GM21786 (cell line): ENCODE results near the gene RTN4R.

ENCODE experiments used
- ATAC-seq: cut with Tn5 transposase; IDR thresholded peaks from one replicate; pipeline ENCODE4 v1.9.1; 2021; ENCODE audit not compliant: unreplicated experiment

The RTN4R gene

DNA sequence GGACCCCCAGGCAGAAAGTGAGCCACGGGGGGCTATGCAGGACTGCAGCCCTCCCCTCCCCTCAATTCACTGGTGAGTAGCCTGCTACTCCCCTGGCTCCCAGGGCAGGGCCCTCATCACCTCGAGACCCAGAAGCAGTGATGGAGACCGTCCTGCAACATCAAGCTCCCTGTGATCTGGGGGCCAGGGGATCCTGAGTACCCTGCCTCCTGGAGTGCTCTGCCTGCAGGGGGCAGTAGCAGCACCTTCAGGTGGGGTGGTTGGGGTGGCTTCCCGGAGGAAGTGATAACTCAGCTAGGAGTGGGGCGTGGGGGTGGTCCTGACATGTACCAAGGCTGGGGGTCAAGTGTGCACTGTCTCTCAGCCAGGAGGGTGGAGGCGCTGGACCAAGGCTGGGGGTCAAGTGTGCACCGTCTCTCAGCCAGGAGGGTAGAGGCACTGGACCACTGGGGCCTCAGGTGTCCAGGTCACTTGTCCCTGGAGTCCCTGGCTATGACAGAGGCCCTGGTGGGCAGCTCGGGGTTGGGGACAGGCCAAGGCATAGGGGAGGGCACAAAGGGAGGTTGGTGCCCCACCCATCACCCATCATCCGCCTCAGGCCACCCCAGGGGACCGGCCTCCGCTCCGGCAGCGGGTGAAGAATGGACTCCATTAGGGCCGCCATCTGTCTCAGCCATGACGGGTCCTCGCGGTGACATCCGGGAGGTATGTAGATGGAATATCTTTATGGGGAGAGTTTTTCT is 9.4 kb downstream of the RTN4R start:
- ATAC-seq, result no peak

DNA sequence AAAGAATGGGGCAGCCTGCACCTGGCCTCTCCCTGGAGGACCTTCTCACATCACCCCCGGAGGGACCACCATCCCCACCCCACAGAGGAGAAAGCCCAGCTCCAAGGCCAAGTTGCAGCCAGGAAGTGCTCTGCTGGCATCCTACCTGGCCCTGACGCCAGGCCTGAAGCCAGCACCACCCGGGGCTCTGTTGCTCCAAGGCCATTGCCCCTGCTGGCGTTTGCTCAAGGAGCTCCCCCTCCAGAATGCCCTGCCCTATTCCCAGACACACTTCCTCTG is 10.2 kb downstream of the RTN4R start:
- ATAC-seq, result no peak

DNA sequence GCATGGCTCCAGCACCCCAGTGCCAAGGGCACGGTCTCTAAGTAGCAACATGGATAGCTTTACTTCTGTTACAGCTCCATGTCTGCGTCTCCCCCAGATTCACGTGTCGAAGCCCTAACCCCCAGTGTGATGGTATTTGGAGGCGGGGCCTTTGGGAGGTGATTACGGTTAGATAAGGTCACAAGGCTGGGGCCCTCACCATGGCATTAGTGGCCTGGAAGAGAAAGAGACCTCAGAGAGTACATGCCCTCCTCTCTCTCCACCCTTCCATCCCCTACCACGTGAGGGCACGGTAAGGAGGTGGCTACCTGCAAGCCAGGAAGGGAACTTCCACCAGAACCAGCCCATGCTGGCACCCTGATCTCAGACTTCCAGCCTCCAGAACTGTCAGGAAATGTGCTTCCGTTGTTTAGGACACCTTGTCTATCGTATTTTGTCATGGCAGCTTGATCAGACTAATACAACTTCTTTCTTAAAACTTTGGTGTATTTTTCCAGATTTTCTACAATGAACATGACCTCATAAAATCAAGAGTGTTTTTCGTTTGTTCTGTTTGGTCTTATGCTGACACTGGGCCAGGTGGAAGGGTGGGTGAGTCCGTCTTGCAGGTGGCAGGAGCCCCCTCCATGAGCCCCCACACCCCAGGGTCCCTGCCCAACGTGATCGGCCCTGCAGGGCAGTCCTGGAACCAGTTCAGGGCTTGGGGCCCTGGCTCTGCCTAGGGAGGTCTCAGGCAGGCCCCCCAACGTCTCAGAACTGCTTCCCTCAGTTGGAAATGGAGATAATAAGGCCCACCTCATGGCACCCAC is 10.7 kb downstream of the RTN4R start:
- ATAC-seq, result no peak

DNA sequence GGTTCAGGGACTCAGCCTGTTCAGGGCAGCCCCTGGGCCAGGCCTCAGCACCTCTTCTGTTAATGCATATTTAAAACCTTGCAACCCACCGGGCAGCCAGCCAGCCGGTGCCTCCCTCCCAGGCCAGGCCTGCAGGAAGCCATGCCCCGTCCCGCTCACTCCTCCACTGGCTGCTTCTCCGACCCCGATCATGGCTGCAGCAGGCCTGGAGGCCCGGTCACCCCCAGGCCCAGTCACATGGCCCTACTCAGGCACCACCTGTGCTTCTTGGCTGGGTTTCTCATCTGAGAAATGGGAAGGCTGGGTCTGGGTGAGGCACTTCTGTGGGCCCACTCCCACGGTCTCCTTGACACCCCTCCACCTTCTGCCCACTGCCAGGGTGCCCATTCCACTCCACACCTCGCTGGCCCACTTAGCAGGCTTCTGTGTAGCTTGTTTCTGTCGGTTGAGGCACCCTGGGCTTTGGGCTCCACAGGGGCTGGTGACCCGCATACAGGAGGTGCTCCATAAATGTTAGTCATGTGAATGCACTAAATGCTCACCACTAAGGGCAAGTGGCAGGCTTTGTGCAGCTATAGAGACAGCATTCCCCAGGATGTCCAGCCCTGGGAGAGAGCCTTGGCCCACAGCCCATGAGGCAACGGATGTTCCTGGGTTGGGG is 11.4 kb downstream of the RTN4R start:
- ATAC-seq, result no peak

DNA sequence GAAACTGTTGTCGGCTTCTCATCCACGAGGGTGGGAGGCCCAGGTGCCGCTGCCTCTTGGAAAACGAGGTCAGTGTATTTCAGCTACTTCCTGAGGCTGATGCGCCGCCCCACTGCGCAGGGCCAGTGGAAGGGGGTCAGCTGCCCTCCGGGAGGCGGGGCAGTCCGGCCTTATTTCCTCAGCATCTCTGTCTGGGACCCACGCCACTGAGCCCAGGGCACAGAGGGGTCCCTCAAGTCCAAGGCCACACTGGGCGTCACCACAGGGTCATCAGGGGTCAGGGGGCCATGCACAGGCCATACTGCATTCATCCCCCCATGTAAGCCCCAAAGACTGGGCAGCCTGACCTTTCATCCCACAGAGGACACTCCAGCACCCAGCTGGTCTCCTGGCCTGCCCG is 12.1 kb downstream of the RTN4R start:
- ATAC-seq, result no peak

DNA sequence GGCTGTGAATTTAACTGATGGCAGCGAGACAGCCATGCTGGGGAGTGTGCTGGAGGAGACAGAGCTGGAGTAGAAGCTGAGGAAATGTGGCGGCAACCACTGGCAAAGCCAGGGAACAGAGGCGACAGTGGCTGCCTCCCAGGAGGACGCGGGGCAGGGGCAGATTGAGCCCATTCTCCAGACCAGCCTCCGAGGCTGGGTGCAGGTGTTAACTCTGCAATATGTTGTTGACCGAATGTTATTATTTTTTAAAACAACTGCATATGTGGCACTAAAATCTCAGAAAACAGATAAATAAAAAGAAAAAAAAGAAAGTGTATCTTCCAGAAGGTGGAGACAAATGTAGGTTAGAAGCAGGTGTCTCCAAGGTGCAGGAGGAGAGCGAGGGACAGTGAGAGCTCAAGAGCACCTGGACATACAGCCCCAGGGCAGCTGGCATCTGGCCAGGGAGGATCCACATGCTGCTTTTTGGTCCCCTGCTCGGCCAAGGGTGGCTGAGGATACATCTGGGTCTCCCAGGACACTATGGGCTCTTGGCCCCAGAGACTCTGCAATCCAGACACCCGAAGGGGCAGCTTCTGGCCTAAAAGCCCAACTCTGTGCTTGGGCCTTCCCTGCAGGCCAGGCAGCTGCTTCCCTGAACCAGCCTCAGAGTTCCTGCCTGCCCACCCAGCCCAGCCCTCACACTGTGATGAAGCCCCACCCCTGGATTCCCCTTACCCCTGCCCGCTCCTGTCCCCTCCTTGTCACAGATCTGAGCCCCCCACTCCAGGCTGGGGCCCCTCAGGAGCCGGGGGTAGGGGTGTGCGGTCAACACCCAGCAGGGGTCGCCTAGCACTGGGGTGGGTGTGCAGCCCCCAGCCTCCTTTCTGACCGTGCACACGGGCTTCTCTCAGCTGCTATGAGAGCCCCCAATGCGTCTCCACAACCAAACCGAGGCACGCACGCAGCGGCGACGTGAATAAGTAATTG is 12.9 kb downstream of the RTN4R start:
- ATAC-seq, result no peak

DNA sequence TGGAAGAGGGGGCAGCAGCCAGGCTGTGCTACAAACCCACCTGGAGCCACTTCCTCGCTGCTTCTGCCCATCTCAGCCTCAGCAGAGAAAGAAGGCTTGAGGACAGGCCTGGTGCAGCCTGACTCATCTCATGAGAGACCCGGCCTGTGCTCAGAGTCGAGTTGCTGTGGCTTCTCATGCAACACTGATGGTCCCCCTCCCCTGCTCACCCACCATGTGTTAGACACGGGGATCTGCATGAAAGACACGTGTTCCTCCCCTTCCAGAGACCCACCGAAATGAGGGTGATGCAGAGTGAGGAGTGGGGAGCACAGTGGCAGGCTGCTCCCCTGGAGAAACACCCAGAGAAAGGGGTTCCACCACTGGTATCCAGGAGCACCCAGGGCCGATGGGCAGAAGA is 15.0 kb downstream of the RTN4R start:
- no peak for ATAC-seq

DNA sequence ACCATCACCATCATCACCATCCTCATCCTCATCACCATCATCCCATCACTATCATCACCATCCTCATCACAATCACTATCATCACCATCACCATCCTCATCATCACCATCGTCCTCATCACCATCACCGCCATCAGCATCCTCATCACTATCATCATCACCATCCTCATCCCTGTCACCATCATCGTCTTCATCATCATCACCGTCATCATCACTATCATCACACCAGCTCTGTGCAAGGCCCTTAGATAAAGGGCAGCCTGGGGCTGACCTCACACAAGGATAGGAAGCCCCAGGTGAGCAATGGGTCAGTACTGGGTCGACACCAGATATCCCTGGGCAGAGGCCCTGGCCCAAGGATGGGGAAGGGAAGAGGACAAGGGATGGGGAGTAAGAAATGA is 16.1 kb downstream of the RTN4R start:
- ATAC-seq, result no peak

DNA sequence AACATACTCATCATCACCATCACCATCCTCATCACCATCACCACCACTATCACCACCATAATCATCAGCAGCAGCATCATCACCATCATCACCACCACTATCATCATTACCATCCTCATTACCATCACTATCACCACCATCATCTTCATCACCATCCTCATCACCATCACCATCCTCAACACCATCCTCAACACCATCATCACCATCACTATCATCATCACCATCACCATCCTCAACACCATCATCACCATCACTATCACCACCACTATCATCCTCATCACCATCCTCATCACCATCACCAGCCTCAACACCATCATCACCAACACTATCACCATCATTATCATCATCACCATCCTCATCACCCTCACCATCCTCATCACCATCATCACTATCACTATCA is 16.6 kb downstream of the RTN4R start:
- ATAC-seq, result no peak

DNA sequence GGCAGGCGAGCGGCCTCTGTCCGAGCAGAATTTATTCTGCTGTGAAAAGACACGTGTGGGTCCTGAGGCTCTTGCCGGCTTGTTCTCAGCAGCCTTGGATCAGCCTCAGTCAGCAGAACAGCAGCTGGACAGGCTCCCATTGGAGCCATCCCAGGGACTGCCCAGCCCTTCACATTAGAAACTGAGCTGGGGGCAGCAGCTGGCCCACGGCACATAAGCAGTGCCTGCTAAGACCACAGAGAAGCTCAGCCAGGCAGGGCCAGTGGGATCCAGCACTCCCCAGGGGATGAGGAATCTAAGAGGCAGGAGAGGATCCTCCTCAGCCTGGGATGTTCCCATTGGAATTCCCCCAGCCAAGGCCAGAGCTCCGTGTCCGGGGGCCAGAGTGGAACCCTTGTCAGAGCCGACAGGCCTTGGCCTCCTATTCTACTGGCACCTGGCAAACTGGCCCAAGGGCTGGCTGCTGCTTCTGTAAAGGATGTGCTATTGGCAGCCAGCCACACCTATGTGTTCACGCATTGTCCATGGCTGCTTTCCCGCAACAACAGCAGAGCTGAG is 18.2 kb downstream of the RTN4R start:
- ATAC-seq, result no peak

DNA sequence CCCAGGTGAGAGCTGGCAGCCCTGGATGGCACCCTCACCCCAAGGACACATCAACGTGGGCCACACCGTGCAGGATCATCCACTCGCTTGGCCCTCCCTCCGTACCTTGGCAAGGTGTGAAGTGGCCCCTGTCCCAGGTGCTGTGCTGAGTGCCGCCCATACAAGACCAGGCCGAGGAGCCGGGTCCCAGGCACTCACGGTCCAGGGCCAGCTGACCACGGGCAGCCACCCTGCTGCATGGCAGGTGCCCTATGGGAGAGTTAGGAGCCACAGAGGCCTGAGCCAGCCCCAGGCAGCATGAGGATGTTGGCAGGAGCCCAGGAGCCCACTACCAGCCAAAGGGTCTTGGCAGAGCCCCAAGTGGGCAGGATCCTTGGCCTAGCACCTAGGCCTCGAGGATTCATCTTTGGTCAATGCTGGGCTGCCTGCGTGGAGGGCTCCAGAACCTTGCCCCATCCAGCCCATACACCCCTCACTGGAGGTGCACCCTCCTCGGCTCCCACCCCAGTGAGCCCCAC is 19.6 kb downstream of the RTN4R start:
- ATAC-seq, result no peak

DNA sequence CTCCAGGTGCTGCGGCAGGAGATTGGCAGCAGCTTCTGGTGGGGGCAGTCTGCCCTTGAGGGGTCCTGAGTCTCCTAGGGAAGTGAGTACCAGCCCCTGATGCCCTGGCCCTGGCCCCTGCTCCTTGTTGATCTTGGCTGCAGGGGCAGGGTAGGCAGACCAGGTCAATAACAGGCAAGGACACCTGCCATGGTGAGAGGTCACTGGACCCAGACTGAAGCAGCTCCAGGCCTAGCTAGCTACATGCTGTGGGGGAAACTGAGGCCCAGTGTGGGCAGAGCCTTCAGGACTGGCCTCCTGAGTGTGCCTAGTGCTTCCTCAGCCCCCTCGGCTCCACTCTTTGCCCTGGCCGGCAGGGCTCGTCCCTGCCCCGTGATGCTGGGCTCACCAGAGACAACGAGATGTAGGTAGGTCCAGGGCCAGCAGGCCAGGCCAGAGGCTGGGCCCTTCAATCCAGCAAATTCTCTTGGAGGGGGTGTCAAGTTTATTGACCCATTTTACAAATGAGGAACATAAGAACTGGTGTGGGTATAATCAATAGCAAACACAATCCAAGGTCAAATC is 20.4 kb downstream of the RTN4R start:
- no peak for ATAC-seq

DNA sequence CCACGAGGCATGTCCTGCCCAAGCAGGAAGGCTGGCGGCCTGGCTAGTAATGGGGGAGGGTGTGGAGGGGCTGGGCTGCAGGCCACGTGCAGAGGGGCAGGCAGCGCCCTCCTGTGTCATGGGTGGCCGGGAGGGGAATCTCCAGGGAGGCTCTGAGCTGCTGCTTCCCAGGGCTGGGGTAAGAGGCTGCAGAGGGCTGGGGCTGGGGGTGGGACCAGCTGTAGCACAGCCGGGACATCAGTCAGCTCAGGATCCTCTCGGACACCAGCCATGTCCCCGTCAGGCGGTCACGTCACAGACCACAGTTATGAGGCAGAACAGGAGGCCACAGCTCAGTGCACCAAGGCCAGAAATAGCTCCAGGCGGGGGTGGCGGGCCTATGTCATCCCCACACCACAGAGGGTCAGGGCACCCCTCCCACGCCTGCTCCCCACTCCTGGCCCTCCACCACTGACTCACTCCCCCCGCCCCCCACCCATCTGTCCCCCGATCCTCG is 21.1 kb downstream of the RTN4R start:
- no peak for ATAC-seq

DNA sequence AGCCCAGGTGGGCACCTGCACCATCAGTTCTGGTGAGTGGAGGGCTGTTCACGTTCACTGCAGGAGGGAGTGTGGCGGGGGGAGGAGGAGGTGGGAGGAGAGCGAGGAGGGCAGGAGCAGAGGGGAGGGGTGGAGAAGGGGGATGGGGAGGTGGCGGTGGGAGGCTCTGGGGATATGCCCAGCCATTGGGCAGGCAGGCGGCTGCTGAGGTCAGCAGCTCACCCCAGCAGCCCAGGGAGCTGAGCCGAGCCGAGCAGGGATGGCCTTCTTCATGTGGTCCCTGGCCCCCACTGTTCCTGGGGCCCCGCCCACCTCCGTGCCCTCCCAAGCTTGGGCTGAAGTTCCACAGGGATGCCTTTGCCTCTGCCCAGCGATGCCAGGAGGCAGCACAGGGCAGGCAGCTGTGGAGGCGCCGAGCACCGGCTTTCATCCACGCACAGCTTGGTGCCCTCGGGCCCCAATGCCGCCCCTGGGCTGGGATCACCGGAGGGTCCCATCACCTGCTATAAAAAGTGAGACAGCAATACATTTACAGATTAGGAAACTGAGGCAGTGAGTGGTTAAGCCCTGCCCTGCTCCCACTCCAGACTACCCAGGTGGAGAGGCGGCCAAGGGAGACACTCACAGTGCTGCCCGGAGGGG is 21.6 kb downstream of the RTN4R start:
- ATAC-seq, result no peak

DNA sequence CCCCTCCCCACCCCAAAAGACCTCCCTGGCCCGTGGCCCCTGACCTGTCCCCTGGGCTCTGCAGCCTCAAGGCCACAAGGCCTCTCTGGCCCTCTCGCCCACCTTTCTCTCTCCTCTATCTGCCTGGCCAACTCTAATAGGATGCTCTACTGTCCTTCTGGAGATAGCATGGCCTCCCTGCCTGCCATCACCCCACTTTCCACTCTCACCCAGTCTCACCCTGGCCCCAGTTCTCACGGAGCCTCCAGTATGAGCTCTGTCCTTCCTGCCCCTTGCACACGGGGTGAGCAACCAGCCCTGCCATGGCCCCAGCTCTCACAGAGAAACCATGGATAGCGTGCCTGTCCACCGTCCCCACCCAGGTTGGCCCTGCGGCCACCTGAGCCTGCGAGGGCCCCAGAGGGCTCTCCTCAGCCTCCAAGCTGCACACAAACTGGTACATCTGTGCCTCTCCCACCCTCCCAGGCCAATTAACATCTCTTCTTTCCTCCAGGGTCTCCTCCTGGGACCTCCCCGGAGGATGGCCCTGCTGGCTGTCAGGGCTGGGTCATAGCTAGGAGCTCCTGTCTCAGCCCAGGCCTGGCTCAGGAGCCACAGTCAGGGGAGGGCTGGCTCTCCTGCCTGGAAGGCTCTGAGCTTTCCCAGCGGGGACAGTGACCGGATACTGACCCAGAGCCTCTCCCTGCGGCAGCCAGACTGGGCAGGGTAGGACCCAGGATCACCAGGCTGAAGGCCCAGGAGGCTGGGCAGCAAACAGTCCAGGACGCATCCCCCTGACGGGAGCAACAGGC is 22.3 kb downstream of the RTN4R start:
- ATAC-seq, result no peak

DNA sequence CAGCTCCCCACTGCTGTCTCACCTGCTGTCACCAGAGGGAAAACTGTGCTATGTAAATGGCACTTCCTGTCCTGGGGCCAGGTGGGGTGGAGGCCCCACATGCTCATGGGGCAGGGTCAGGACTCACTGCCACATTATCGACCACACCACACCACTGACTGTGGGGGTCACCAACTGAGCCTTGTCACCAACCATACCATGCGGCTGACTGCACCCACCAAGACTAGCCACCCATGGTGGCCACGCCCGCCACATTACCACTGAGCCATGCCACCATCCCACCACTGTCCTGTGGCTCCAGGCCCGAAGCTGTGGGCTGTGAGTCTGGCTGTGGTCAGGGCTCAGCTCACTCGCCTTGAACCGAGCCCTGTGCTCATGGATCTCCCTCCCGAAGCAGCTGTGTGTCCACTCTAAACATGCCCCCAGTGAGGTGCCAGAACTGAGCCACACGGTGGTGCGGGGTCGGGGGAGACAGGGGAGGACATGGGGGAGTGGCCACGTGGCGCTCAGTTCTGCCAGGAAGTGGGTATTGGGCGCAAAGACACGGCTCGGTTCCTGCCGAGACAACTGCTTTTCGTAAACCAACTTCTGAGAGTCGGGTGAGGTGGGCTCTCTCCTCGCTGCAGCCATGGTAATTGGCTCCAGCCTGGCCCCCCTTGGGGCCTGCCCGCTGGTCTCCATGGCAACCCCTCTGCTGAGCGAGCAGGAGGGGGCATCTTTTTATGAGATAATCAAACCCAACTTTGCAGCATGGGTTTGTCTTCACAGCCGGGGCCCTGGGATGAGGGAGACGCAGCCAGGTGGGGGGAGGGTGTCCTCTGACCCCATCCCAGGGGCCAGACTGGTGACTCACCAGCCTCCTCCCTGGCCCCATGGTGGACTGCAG is 23.2 kb downstream of the RTN4R start:
- no peak for ATAC-seq

DNA sequence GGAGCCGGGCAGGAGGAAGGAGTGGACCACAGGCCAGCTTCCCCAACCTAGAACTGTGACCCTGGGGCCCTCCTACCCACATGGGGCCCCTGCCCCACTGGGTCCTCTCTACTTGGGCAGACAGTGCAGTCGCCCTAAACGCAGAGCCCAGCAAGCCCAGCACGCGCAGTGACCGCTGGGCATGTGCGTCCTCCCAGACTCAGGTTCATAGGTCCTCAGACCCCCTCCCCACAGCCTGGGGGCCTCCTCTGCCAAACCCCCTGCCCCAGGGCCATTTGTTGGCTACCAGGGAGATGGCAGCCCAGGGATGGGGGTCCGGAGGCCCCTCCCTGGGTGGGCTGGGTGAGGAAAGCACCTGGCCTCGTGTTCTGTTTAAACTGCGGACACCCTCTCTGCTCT is 23.9 kb downstream of the RTN4R start:
- ATAC-seq, result no peak
